GM18907 (cell line): Measurements from ENCODE around the gene TSHR.

Experiments used
- ATAC-seq: cut with Tn5 transposase; IDR thresholded peaks from one replicate; pipeline ENCODE4 v1.9.1; 2021; ENCODE audit warnings: mild to moderate bottlenecking, moderate library complexity; ENCODE audit not compliant: unreplicated experiment

Gene TSHR

GRCh38 chr14:81127785-81128184, 172.4 kb downstream of the TSHR start:
- ATAC-seq: no peak

GRCh38 chr14:81129242-81129641, 173.8 kb downstream of the TSHR start:
- no peak for ATAC-seq

- ATAC-seq: no peak
Measured at GRCh38 chr14:81132468-81132867, 177.0 kb downstream of the TSHR start.

DNA sequence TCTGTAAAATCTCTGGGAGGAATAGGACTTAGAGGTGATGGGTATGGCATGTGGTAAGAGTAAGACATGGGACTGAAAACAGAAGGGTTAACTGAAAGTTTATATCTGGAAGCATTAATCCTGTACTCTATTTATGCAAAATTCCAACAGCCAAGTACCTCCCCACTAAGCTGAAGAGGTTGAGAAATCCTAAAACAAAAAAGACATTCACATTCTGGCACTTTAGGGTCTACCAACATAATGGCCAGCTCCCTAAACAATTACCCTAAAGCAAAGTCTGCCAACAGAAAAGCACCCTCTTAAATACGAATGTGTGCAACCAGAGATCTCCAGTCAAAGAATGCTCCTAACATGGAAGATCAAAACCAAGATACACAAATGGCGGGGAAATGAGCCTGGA, 178.0 kb downstream of the TSHR start:
- no peak for ATAC-seq

DNA sequence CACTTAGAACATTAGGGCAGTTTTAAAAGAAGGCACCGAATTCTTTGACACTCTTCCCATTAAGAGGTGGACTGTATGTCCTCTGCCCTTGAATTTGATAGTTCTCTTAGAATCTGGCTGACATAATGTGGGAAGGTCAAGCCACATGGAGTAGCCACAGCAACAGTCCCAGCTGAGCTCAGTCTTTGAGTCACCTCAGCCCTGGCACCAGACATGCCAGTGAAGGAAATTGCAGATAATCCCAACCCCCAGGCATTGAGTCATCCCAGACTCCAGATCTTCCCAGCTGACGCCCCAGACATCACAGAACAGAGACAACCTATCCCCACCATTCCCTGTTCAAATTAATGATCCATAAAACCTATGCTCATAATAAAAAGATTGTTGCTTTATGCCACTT, 181.9 kb downstream of the TSHR start:
- ATAC-seq: no peak

GRCh38 chr14:81138429-81138828, 183.0 kb downstream of the TSHR start:
- no peak for ATAC-seq

- no peak for ATAC-seq
Measured at GRCh38 chr14:81141426-81141825, 186.0 kb downstream of the TSHR start.

GRCh38 chr14:81143793-81144192, 188.4 kb downstream of the TSHR start:
- no peak for ATAC-seq

- ATAC-seq: no peak
Measured at GRCh38 chr14:81144824-81145603, 189.6 kb downstream of the TSHR start.

DNA sequence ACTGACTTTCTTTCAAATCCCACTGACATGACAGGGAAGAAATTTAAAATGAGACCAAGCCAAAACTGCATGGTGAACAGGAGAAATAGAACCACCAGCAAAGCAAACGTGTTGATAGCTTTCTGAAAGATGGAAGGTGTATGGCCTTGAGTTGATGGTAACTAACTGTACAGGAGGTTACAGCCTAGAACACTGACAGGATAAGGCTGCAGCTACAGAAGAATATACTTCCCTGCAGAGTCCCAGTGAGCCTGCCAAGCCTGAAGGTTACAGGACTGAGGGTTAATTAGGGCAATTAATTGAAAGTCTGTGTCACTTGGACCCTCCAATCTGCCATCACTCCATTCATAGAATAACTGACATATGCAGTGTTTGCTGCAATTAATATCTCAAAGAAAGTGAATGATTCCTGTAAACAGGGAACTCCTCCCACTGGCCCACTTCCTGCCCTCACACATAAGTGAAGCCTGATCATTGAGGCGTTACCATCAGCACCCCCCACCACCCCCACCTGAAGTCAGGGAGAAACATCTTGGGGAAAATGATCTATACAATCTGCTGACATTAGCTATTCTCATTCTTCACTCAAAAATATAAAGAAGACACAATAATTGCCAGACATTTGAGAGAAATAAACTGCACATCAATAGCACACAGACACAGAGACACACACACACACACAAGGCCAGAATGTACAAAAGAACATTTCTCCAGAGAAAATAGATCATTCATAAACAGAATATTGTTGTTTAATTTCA, 191.9 kb downstream of the TSHR start:
- peak; percentile 90 for ATAC-seq

DNA sequence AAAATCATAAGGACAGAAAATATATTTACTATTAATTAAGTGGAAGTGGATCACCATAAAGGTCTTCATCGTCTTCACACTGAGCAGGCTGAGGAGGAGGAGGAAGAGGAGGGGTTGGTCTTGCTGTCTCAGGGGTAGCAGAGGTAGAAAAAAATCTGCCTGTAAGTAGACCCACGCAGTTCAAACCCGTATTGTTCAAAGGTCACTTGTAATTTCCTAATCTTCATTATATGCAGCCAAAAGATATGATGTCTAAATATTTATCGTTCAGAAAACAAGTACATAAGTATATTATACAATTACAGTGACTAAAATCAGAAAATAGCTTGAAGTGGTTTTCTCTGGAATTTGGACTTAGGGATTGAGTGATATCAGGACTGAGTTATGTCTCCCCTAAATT, 193.2 kb downstream of the TSHR start:
- no peak for ATAC-seq

DNA sequence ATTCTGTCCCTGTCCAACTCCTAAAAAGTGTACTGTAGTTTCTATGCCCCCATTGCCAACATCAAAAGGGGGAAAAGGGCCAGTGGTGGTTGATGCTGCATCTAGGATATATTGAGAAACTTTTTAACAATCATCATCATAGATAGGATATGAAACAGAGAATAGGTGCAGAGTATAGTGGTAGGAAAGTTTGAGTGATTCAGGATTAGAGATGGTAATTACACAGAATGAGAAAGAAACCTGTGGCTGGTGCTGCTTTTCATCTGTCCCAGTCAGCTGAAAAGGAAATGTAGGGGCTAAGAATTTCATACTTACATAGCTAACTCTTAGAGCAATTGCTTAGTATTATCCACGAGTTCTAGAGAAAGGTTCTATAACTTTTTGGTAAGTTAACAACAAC, 197.8 kb downstream of the TSHR start:
- no peak for ATAC-seq

GRCh38 chr14:81157431-81157830, 202.0 kb downstream of the TSHR start:
- ATAC-seq: no peak

GRCh38 chr14:81161088-81161487, 205.7 kb downstream of the TSHR start:
- ATAC-seq: no peak

DNA sequence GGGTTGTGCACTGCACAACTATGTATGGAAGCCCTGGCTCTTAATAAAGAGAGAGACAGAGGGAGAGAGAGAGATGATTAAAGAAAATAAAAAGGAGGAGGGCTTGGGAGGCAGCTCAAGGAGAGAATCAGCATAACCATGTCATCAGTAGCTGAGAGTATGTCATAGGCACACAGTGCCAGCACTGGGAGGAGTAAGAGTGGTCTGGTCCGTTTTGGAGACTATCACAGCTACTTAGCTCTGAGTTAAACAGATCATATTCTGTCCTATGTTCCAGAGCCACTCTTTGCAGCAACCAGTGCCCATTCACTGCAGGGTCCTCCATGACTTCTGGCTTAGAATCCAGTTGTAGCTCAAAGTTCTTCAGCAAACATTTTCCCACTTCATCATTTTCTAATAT, 206.3 kb downstream of the TSHR start:
- no peak for ATAC-seq

- ATAC-seq: no peak
Measured at GRCh38 chr14:81162941-81163340, 207.5 kb downstream of the TSHR start.

GRCh38 chr14:81164167-81164774, 208.8 kb downstream of the TSHR start:
- ATAC-seq: peak; percentile 92

- ATAC-seq: no peak
Measured at GRCh38 chr14:81165188-81165587, 209.8 kb downstream of the TSHR start.

DNA sequence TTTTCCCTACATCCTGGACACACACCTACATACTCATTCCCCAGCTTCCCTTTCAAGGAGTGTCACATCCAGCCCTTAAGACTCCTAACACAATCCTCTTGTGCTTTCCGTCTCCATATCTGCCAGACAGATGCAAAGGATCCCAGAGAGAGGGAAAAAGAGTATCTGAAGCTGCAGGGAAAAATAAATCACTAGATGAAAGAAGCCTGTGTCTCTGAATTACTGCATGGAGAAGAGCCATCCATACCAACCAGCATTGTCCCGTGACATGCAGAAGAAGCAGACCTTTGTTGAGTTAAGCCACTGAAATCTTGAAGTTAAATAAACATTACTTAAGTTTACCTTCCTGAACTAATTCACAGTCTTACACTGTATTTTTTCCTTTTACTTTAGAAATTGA, 210.7 kb downstream of the TSHR start:
- no peak for ATAC-seq

DNA sequence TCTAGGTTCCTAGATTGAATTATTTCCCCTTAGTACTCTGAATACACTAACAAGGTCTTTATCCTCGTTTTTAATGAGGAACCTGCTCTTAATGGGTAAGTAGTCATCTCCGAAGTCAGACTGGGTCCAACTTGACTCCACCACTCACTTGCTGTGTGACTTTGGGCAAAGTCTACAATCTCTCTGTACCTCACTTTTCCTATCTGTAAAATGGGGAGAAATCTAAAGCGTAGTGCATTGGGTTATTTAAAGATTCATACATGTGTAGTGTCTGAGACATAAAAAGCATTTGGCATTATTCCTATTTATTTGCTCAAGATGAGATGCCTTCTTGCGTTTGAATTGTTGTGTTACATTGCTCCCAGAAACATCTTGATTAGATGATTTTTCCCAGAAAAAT, 213.8 kb downstream of the TSHR start:
- no peak for ATAC-seq

DNA sequence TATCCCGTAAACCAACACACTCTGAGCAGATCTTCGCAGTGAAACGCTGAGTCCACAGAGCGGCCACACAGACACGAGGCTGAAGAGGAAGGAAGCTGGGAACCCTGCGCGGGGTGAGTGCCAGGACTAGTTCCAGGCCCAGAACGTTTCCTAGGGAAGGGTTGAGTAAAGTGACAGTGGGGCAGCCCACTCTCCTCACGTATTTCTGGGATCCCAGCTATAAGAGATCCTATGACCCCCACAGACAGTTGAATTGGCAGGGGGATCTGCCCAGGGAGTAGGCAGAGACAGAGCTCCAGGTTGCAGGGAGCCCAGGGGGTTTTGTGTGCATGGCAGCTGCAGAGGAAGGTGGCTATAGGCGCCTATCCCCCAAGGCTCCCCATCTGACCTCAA, 214.3 kb downstream of the TSHR start:
- peak; percentile 37 for ATAC-seq
